ENCODE measurements around the gene PRSS57.
A peak's percentile ranks its signal among the peaks of the same experiment; 100 is the strongest.

PRSS57 gene

DNA sequence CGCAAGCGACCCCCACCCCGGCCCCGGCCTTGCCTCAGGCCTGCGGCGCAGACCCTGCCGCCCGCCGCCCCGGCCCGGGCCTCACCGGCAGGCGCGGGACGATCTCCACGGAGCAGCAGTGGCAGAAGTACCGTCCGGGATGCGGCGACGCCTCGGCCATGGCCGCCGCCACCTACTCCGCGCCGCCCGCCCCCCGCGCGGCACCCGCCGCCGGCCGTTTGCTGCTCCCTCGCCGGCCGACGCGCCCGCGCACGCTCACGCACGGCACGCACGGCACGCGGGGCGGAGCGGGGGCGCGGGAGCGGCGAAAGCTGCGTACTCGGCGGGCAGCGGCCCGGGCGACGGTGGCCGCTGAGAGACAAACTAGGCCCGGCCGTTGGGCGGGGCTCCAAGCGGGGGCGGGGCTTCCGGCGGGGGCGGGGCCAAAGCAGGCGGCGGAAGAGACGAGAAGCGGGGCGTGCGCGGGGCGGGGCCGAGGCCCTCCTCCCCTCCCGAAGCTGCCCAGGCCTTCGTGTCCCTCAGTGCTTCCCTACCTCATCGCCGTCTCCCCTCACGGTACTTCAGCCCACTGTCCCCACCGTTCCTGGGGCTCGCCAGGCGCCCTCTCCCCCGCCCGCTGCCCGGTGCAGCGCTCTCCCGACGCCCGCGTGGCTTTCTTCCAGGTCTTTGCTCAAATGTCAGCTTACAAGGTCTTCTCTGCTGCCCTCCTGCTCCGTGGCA is 32.1 kb downstream of the PRSS57 start, which contains the start of gene RNF126:
Gene RNF126, minus strand, starts transcription at position 253 of the 720 bp plus-strand sequence. Its CDS starts 93 bp downstream, at position 160.
- TF ChIP-seq CTCF (IDR thresholded peaks at IDR 0.05; ENCODE audit: borderline replicate concordance, insufficient read depth, low read depth, low read length), result no peak
- H3K4me3 ChIP-seq (ENCODE audit: low read depth, low read length), result peak within 1 kb of the TSS; percentile 97

GRCh38 chr19:662207-662961 is 32.9 kb downstream of the PRSS57 start:
- peak overlapping the region; percentile 97 for H3K4me3 ChIP-seq (ENCODE audit: low read depth, low read length)
- TF ChIP-seq CTCF (IDR thresholded peaks at IDR 0.05; ENCODE audit: borderline replicate concordance, insufficient read depth, low read depth, low read length), result no peak

GRCh38 chr19:661427-662196 is 33.6 kb downstream of the PRSS57 start:
- no peak for TF ChIP-seq CTCF (IDR thresholded peaks at IDR 0.05; ENCODE audit: borderline replicate concordance, insufficient read depth, low read depth, low read length)
- peak overlapping the region; percentile 97 for H3K4me3 ChIP-seq (ENCODE audit: low read depth, low read length)

- H3K4me3 ChIP-seq (ENCODE audit: low read depth, low read length), result peak overlapping the region; percentile 97
- TF ChIP-seq CTCF (IDR thresholded peaks at IDR 0.05; ENCODE audit: borderline replicate concordance, insufficient read depth, low read depth, low read length), result no peak
Measured at GRCh38 chr19:660793-661426, 34.3 kb downstream of the PRSS57 start.

GRCh38 chr19:658916-659839 is 36.1 kb downstream of the PRSS57 start:
- no peak for TF ChIP-seq CTCF (IDR thresholded peaks at IDR 0.05; ENCODE audit: borderline replicate concordance, insufficient read depth, low read depth, low read length)
- H3K4me3 ChIP-seq (ENCODE audit: low read depth, low read length), result no peak overlapping the region
